GM12878 (cell line): ENCODE measurements around the gene APEX1. TPM values are rescaled to one million over a fixed set of nuclear protein-coding genes. Genes with fewer than 3 reads are reported as not detected.

ENCODE experiments used
- ATAC-seq: fragments of 200-7000 bp; cut with Tn5 transposase; 3 replicates; pipeline ENCODE4 v1.9.1; 2020; ENCODE audit warnings: mild to moderate bottlenecking, moderate library complexity
- BruUV-seq: library from RNA; stranded (reverse); fragments of 400-500 nt; replicated peaks from 2 replicates; lab custom pipeline; 2021; lab: Mats Ljungman, UMichigan
- CTCF ChIA-PET: fragments of 300-600 bp; sonication (Branson Sonifier 250); formaldehyde crosslinking; extraction: SDS; loops from one replicate; lab custom pipeline; 2021; ENCODE audit warnings: inconsistent platforms; lab: Yijun Ruan, JAX
- POLR2A ChIA-PET: fragments of 350-600 bp; formaldehyde crosslinking; extraction: SDS; loops from one replicate; lab custom pipeline; 2021; ENCODE audit warnings: inconsistent platforms; lab: Charles Lee
- RAD21 ChIA-PET: fragments of 300-600 bp; sonication (Branson Sonifier 250); formaldehyde crosslinking; loops from one replicate; lab custom pipeline; 2023; ENCODE audit warnings: antibody characterized with exemption; ENCODE audit not compliant: unreplicated experiment; lab: Charles Lee
- SMC1A ChIA-PET: fragments of 300-600 bp; sonication (Branson Sonifier 250); formaldehyde crosslinking; loops from one replicate; lab custom pipeline; 2023; ENCODE audit not compliant: unreplicated experiment, uncharacterized antibody; lab: Charles Lee
- DNase-seq: peaks from one replicate; pipeline ENCODE4 v3.0.0-alpha.2; 2011; ENCODE audit warnings: low read depth, low spot score
- FAIRE-seq: peaks from 3 replicates; lab custom pipeline; 2011; peaks lifted over from hg19 to GRCh38; lab: Jason Lieb, UNC
- H2AFZ ChIP-seq: 2 replicates; pipeline ENCODE4 v1.6.0; 2011; ENCODE audit warnings: low read depth, low read length, control low read depth; ENCODE audit not compliant: control insufficient read depth
- H3K27ac ChIP-seq: 2 replicates; pipeline ENCODE4 v1.5.1; 2011; ENCODE audit warnings: control low read depth; ENCODE audit not compliant: control insufficient read depth, insufficient read depth
- H3K27me3 ChIP-seq, 2 experiments: replicated peaks in 1 of 2; 2 replicates each; pipeline versions ENCODE4 v1.6.0 to v1.6.1; 2011; ENCODE audit warnings: low read length in 1 of 2; ENCODE audit not compliant: control insufficient read depth in 2 of 2, insufficient read depth in 2 of 2
- H3K36me3 ChIP-seq, 2 experiments: 2 replicates each; pipeline ENCODE4 v1.5.1; 2011; ENCODE audit warnings: low read length in 1 of 2; ENCODE audit not compliant: control insufficient read depth in 2 of 2, insufficient read depth in 2 of 2
- H3K4me1 ChIP-seq: 2 replicates; pipeline ENCODE4 v1.6.1; 2011; ENCODE audit warnings: mild to moderate bottlenecking, low read length, moderate library complexity, mixed read lengths; ENCODE audit not compliant: control insufficient read depth, insufficient read depth
- H3K4me2 ChIP-seq: 2 replicates; pipeline ENCODE4 v1.6.0; 2011; ENCODE audit warnings: control low read depth; ENCODE audit not compliant: control insufficient read depth, insufficient read depth
- H3K4me3 ChIP-seq: fragments of 200-600 bp; sonication (generic); 2 replicates; pipeline ENCODE4 v1.5.1; 2016
- H3K79me2 ChIP-seq: 2 replicates; pipeline ENCODE4 v1.6.0; 2011; ENCODE audit warnings: low read length; ENCODE audit not compliant: control insufficient read depth, insufficient read depth
- H3K9ac ChIP-seq: 2 replicates; pipeline ENCODE4 v1.8.0; 2011; ENCODE audit warnings: low read length, control low read depth, mixed read lengths; ENCODE audit not compliant: control insufficient read depth, insufficient read depth
- H3K9me3 ChIP-seq: replicated peaks from 3 replicates; pipeline ENCODE4 v1.5.1; 2011; ENCODE audit warnings: mild to moderate bottlenecking, low read length; ENCODE audit not compliant: control insufficient read depth, insufficient read depth
- H4K20me1 ChIP-seq: 2 replicates; pipeline ENCODE4 v1.6.0; 2011; ENCODE audit not compliant: control insufficient read depth, insufficient read depth
- BCLAF1 ChIP-seq: fragments of 450-650 bp; IDR thresholded peaks from 2 replicates; pipeline ENCODE4 v1.6.1; 2017; ENCODE audit warnings: antibody characterized with exemption, mild to moderate bottlenecking, moderate library complexity
- CHD2 ChIP-seq: IDR thresholded peaks from 2 replicates; pipeline ENCODE4 v1.6.1; 2011; ENCODE audit warnings: low read depth, low read length, improper control_type of control experiment, borderline replicate concordance
- SUPT20H ChIP-seq: IDR thresholded peaks from 2 replicates; pipeline ENCODE4 v1.6.1; 2011; ENCODE audit warnings: low read depth, mild to moderate bottlenecking, low read length, moderate library complexity, borderline replicate concordance; ENCODE audit not compliant: control insufficient read depth
- WGBS: methylation state at CpG from one replicate; pipeline ENCODE4 v1.1.6; 2016; ENCODE audit warnings: low lambda C conversion rate; ENCODE audit not compliant: insufficient replicate concordance, insufficient coverage; ENCODE audit errors: missing lambda C conversion rate; 5-methylcytosine and 5-hydroxymethylcytosine counted together
- in situ Hi-C: fragments of 300-500 bp; cut with MboI; formaldehyde crosslinking; loops from 9 replicates; pipeline ENCODE4 v1.14.3; 2018; ENCODE audit warnings: mixed read lengths
- intact Hi-C: fragments of 100-400 bp; cut with micrococcal nuclease; formaldehyde crosslinking; loops from one replicate; pipeline ENCODE4 v1.14.2; 2022; ENCODE audit not compliant: unreplicated experiment
- polyA plus RNA-seq, 11 experiments: library from polyadenylated mRNA; depleted of rRNA in 4 of 11; unstranded in 6 of 11; stranded (reverse) in 5 of 11; fragments of >200 nt; fragmentation: Nextera tagmentation in 4 of 11; fragmentation: Illumina TruSeq in 1 of 11; extraction: Ambion mirVana in 4 of 11; extraction: Trizol in 1 of 11; gene quantifications; 1 replicate in 1 of 11; 2 replicates in 10 of 11; pipeline versions ENCODE4 v1.2.1 to v1.2.3, GENCODE V29; 2011 to 2016; ENCODE audit warnings: inconsistent platforms in 2 of 11, missing spikeins in 2 of 11, low read depth in 1 of 11
- total RNA-seq, 4 experiments: library from RNA; depleted of rRNA in 3 of 4; stranded (reverse); fragments of >200 nt in 3 of 4; fragmentation: Illumina TruSeq in 1 of 4; extraction: Trizol in 1 of 4; gene quantifications; 2 replicates each; pipeline versions ENCODE4 v1.2.1 to v1.2.3, GENCODE V29; 2013 to 2021

APEX1 gene
- total and polyA plus RNA-seq, 10 of the 15 experiments (the other 5 are each of a cell fraction or from before 2014, with no cell fraction given), result 115 to 407 (median 300) TPM

- H3K27ac ChIP-seq, result peak overlapping the region; percentile 89
- no TSS peak for BruUV-seq
- H4K20me1 ChIP-seq, result no peaks in the 10 kb centered on the region
- ChIA-PET RAD21 (interaction anchor here (0.8 to 1.9 kb wide), 2 partner anchors 13 to 33 kb away, joined by 4 to 5 read pairs; partner anchors contain the start of gene PIP4P1), SMC1A (interaction anchor here (0.9 to 2.0 kb wide), 4 partner anchors 13 to 85 kb away, joined by 3 to 8 read pairs (median 4); partner anchors contain the start of genes PARP2 and PIP4P1)
- H3K9me3 ChIP-seq, result no peaks in the 10 kb centered on the region
- FAIRE-seq (no peak), ATAC-seq (peak; percentile 19)
- H3K4me2 ChIP-seq, result peak overlapping the region; percentile 91; the same call in 1 of the 2 replicates
- H2AFZ ChIP-seq, result no peak overlapping the region
- intact Hi-C loops (loop anchor here (2.0 kb wide), 1 partner anchor 26 kb away; the partner anchor contains the start of genes APEX1 and OSGEP), in situ Hi-C loops (no loop called here)
- no peaks in the 10 kb centered on the region for H3K36me3 ChIP-seq
- H3K79me2 ChIP-seq, result no peaks in the 10 kb centered on the region
- no peaks in the 10 kb centered on the region for H3K27me3 ChIP-seq
- 61% methylated on average over 5 of the region's 5 CpGs for WGBS
- H3K4me1 ChIP-seq, result peaks cover 18% of the 10 kb centered on the region
- TF ChIP-seq SUPT20H, result no peak
- no peak for TF ChIP-seq CHD2
- no peak for TF ChIP-seq BCLAF1
- TF ChIP-seq, all 136 proteins: peak for 0
- ChIA-PET POLR2A (interaction anchor here (1.2 kb wide), 1 partner anchor 14 kb away, joined by 4 read pairs; no protein-coding TSS in a partner anchor), CTCF (interaction anchor here (1.0 to 8.6 kb wide), 2 partner anchors 14 to 20 kb away, joined by 3 to 70 read pairs; no protein-coding TSS in a partner anchor)
- no peak for DNase-seq
- H3K9ac ChIP-seq, result no peak overlapping the region; the same call in 1 of the 2 replicates
- no peak overlapping the region for H3K4me3 ChIP-seq
These were observed 26.2 kb upstream of the APEX1 start for GRCh38 chr14:20428802-20429201.
